ENCODE measurements around the gene RXRA.

DNA sequence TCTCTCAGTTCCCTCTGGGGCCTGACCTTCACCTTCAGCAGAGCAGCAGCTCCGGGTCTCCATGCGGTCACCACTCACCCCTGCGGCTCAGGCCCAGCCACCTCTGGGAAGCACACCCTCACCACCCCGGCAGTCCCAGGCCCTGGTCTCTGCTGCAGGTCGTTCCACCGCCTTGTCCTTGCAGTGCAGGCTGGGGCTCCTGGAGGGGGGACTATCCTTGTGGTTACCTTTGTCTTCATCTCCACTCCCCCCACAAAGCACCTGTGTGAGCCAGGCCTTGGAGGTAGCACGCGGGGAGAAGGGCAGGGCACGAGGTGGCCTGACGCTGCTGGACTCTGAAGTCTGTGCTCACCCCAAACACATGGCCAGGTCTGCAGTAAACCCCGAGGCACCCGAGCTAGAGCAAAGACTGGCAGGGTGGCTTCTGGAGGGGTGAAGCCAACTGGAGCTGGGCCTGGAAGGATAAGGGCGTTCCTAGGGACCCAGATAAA, 33.2 kb upstream of the RXRA start:
- TF ChIP-seq CTCF (IDR thresholded peaks at IDR 0.05; ENCODE audit: extremely low read depth in 1 of 2, insufficient read depth in 1 of 2, low read depth in 1 of 2, low read length in 2 of 2) (no peak), FOS (IDR thresholded peaks at IDR 0.05; ENCODE audit: borderline replicate concordance, insufficient read depth, low read length) (no peak), POLR2AphosphoS5 (IDR thresholded peaks at IDR 0.05; ENCODE audit: insufficient read depth, low read depth, low read length) (no peak), POLR2A (IDR thresholded peaks at IDR 0.05; ENCODE audit: low read depth, low read length) (no peak)
- TF ChIP-seq, protein P1, sequence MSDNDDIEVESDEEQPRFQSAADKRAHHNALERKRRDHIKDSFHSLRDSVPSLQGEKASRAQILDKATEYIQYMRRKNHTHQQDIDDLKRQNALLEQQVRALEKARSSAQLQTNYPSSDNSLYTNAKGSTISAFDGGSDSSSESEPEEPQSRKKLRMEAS (IDR thresholded peaks at IDR 0.05; ENCODE audit: insufficient read depth, insufficient read length) = no peak

All from endothelial cell of umbilical vein (primary cell).